GM12878 (cell line): ENCODE data around the gene ST8SIA3. TPM values are rescaled to one million over a fixed set of nuclear protein-coding genes. Genes with fewer than 3 reads are reported as not detected.

Experiments used
- ATAC-seq: fragments of 200-7000 bp; cut with Tn5 transposase; 3 replicates; pipeline ENCODE4 v1.9.1; 2020; ENCODE audit warnings: mild to moderate bottlenecking, moderate library complexity
- Bru-seq: library from RNA; stranded (reverse); fragments of 400-500 nt; gene quantifications from one replicate; lab custom pipeline; 2021; lab: Mats Ljungman, UMichigan
- BruChase-seq, 2 experiments: library from RNA; stranded (reverse); fragments of 400-500 nt; gene quantifications; one replicate each; lab custom pipeline; 2021; lab: Mats Ljungman, UMichigan
- BruUV-seq: library from RNA; stranded (reverse); fragments of 400-500 nt; replicated peaks from 2 replicates; lab custom pipeline; 2021; lab: Mats Ljungman, UMichigan
- CTCF ChIA-PET: fragments of 300-600 bp; sonication (Branson Sonifier 250); formaldehyde crosslinking; extraction: SDS; loops from one replicate; lab custom pipeline; 2021; ENCODE audit warnings: inconsistent platforms; lab: Yijun Ruan, JAX
- POLR2A ChIA-PET: fragments of 350-600 bp; formaldehyde crosslinking; extraction: SDS; loops from one replicate; lab custom pipeline; 2021; ENCODE audit warnings: inconsistent platforms; lab: Charles Lee
- RAD21 ChIA-PET: fragments of 300-600 bp; sonication (Branson Sonifier 250); formaldehyde crosslinking; loops from one replicate; lab custom pipeline; 2023; ENCODE audit warnings: antibody characterized with exemption; ENCODE audit not compliant: unreplicated experiment; lab: Charles Lee
- SMC1A ChIA-PET: fragments of 300-600 bp; sonication (Branson Sonifier 250); formaldehyde crosslinking; loops from one replicate; lab custom pipeline; 2023; ENCODE audit not compliant: unreplicated experiment, uncharacterized antibody; lab: Charles Lee
- DNase-seq: peaks from one replicate; pipeline ENCODE4 v3.0.0-alpha.2; 2011; ENCODE audit warnings: low read depth, low spot score
- FAIRE-seq: peaks from 3 replicates; lab custom pipeline; 2011; peaks lifted over from hg19 to GRCh38; lab: Jason Lieb, UNC
- H2AFZ ChIP-seq: 2 replicates; pipeline ENCODE4 v1.6.0; 2011; ENCODE audit warnings: low read depth, low read length, control low read depth; ENCODE audit not compliant: control insufficient read depth
- H3K27ac ChIP-seq: 2 replicates; pipeline ENCODE4 v1.5.1; 2011; ENCODE audit warnings: control low read depth; ENCODE audit not compliant: control insufficient read depth, insufficient read depth
- H3K27me3 ChIP-seq, 2 experiments: replicated peaks in 1 of 2; 2 replicates each; pipeline versions ENCODE4 v1.6.0 to v1.6.1; 2011; ENCODE audit warnings: low read length in 1 of 2; ENCODE audit not compliant: control insufficient read depth in 2 of 2, insufficient read depth in 2 of 2
- H3K36me3 ChIP-seq, 2 experiments: 2 replicates each; pipeline ENCODE4 v1.5.1; 2011; ENCODE audit warnings: low read length in 1 of 2; ENCODE audit not compliant: control insufficient read depth in 2 of 2, insufficient read depth in 2 of 2
- H3K4me1 ChIP-seq: 2 replicates; pipeline ENCODE4 v1.6.1; 2011; ENCODE audit warnings: mild to moderate bottlenecking, low read length, moderate library complexity, mixed read lengths; ENCODE audit not compliant: control insufficient read depth, insufficient read depth
- H3K4me2 ChIP-seq: 2 replicates; pipeline ENCODE4 v1.6.0; 2011; ENCODE audit warnings: control low read depth; ENCODE audit not compliant: control insufficient read depth, insufficient read depth
- H3K4me3 ChIP-seq: fragments of 200-600 bp; sonication (generic); 2 replicates; pipeline ENCODE4 v1.5.1; 2016
- H3K79me2 ChIP-seq: 2 replicates; pipeline ENCODE4 v1.6.0; 2011; ENCODE audit warnings: low read length; ENCODE audit not compliant: control insufficient read depth, insufficient read depth
- H3K9ac ChIP-seq: 2 replicates; pipeline ENCODE4 v1.8.0; 2011; ENCODE audit warnings: low read length, control low read depth, mixed read lengths; ENCODE audit not compliant: control insufficient read depth, insufficient read depth
- H3K9me3 ChIP-seq: replicated peaks from 3 replicates; pipeline ENCODE4 v1.5.1; 2011; ENCODE audit warnings: mild to moderate bottlenecking, low read length; ENCODE audit not compliant: control insufficient read depth, insufficient read depth
- H4K20me1 ChIP-seq: 2 replicates; pipeline ENCODE4 v1.6.0; 2011; ENCODE audit not compliant: control insufficient read depth, insufficient read depth
- HDAC2 ChIP-seq: fragments of 200-600 bp; sonication (generic); IDR thresholded peaks from 2 replicates; pipeline ENCODE4 v1.6.1; 2017
- IKZF2 ChIP-seq, 2 experiments: fragments of 450-650 bp; IDR thresholded peaks; 2 replicates each; pipeline ENCODE4 v1.6.1; 2017; ENCODE audit warnings: mild to moderate bottlenecking in 2 of 2, moderate library complexity in 2 of 2
- RB1 ChIP-seq: fragments of 450-650 bp; formaldehyde crosslinking; IDR thresholded peaks from 2 replicates; pipeline ENCODE4 v1.6.1; 2017; ENCODE audit warnings: mild to moderate bottlenecking, borderline replicate concordance
- WGBS: methylation state at CpG from one replicate; pipeline ENCODE4 v1.1.6; 2016; ENCODE audit warnings: low lambda C conversion rate; ENCODE audit not compliant: insufficient replicate concordance, insufficient coverage; ENCODE audit errors: missing lambda C conversion rate; 5-methylcytosine and 5-hydroxymethylcytosine counted together
- in situ Hi-C: fragments of 300-500 bp; cut with MboI; formaldehyde crosslinking; loops from 9 replicates; pipeline ENCODE4 v1.14.3; 2018; ENCODE audit warnings: mixed read lengths
- intact Hi-C: fragments of 100-400 bp; cut with micrococcal nuclease; formaldehyde crosslinking; loops from one replicate; pipeline ENCODE4 v1.14.2; 2022; ENCODE audit not compliant: unreplicated experiment
- long read RNA-seq, 2 experiments: library from polyadenylated mRNA; unstranded; transcript quantifications; one replicate each; pipeline ENCODE4 v2.0.0, GENCODE V29; 2019 to 2020
- polyA minus RNA-seq, 3 experiments: library from RNA; depleted of rRNA, polyadenylated mRNA; stranded (reverse); fragments of >200 nt; gene quantifications; 2 replicates each; pipeline ENCODE4 v1.2.3, GENCODE V29; 2011
- polyA plus RNA-seq, 11 experiments: library from polyadenylated mRNA; depleted of rRNA in 4 of 11; unstranded in 6 of 11; stranded (reverse) in 5 of 11; fragments of >200 nt; fragmentation: Nextera tagmentation in 4 of 11; fragmentation: Illumina TruSeq in 1 of 11; extraction: Ambion mirVana in 4 of 11; extraction: Trizol in 1 of 11; gene quantifications; 1 replicate in 1 of 11; 2 replicates in 10 of 11; pipeline versions ENCODE4 v1.2.1 to v1.2.3, GENCODE V29; 2011 to 2016; ENCODE audit warnings: inconsistent platforms in 2 of 11, missing spikeins in 2 of 11, low read depth in 1 of 11
- total RNA-seq, 4 experiments: library from RNA; depleted of rRNA in 3 of 4; stranded (reverse); fragments of >200 nt in 3 of 4; fragmentation: Illumina TruSeq in 1 of 4; extraction: Trizol in 1 of 4; gene quantifications; 2 replicates each; pipeline versions ENCODE4 v1.2.1 to v1.2.3, GENCODE V29; 2013 to 2021

ST8SIA3 gene, protein sequence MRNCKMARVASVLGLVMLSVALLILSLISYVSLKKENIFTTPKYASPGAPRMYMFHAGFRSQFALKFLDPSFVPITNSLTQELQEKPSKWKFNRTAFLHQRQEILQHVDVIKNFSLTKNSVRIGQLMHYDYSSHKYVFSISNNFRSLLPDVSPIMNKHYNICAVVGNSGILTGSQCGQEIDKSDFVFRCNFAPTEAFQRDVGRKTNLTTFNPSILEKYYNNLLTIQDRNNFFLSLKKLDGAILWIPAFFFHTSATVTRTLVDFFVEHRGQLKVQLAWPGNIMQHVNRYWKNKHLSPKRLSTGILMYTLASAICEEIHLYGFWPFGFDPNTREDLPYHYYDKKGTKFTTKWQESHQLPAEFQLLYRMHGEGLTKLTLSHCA
- not detected in 2 replicates for total RNA-seq (2013; cell fraction: nucleolus; rRNA removed)
- total RNA-seq (2014; rRNA removed) = under 0.01 TPM in 1 of 2 replicates, not detected in the other
- not detected in 2 replicates for total RNA-seq (2014; rRNA removed; fragmentation: Illumina TruSeq; extraction: Trizol)
- not detected in 2 replicates for total RNA-seq (2021)
- not detected for polyA plus RNA-seq (2011; ENCODE audit: low read depth)
- polyA plus RNA-seq (2011; rRNA removed) = not detected in 2 replicates
- not detected in 2 replicates for polyA plus RNA-seq (2011; cell fraction: cytosol; rRNA removed)
- polyA plus RNA-seq (2011; cell fraction: nucleus; rRNA removed) = not detected in 2 replicates
- polyA plus RNA-seq (2012) = not detected in 2 replicates
- not detected in 2 replicates for polyA plus RNA-seq (2014; fragmentation: Illumina TruSeq; extraction: Trizol)
- polyA plus RNA-seq (2014; fragmentation: Nextera tagmentation; extraction: Ambion mirVana) = not detected
- not detected in 2 replicates for polyA plus RNA-seq (2014; rRNA removed)
- not detected for polyA plus RNA-seq (2016; fragmentation: Nextera tagmentation; extraction: Ambion mirVana)
- polyA minus RNA-seq (2011; rRNA and poly(A)+ RNA removed) = not detected in 2 replicates
- polyA minus RNA-seq (2011; cell fraction: cytosol; rRNA and poly(A)+ RNA removed) = not detected in 2 replicates
- not detected in 2 replicates for polyA minus RNA-seq (2011; cell fraction: nucleus; rRNA and poly(A)+ RNA removed)
- Bru-seq, nascent RNA = not detected
- BruChase-seq, experiment 1, labeled RNA remaining after a 6-hour chase = percentile 6 among the genes with signal in this experiment
- not detected for BruChase-seq, experiment 2, labeled RNA remaining after a 2-hour chase
- long read RNA-seq, experiment 1 = 0 reads
- long read RNA-seq, experiment 2 = 0 reads

DNA sequence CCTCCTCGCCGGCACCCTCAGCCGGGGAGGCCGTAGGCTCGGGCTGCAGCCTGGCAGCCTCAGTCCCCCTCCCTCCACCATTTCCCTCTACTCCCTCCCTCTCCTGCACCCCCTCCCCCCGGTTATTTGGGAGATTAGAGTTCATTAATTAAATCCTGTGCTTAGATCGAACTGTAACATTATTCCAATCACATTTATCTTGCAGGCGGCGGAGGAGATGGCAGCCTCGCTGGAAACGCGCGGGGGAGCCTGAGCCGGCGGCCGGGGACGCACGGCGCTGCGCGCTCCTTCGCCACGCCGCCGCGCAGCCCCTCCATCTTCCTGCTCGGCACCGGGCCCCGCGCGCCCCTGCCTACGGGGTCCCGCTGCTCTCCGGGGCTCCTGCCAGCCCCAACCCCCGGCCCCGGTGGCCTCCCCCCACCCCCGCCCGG, at the start of gene ST8SIA3:
ST8SIA3 (plus strand) TSS at position 287 of the 431 bp plus-strand sequence. CDS start 290 bp downstream, outside the sequence.
- intact Hi-C loops (no loop called here), in situ Hi-C loops (no loop called here)
- H3K9ac ChIP-seq = no peak within 1 kb of the TSS
- no peak within 1 kb of the TSS for H3K4me2 ChIP-seq
- WGBS = 41% methylated on average over 26 of the region's 38 CpGs
- H4K20me1 ChIP-seq = no peaks in the 10 kb centered on the region
- ATAC-seq (no peak), FAIRE-seq (no peak), DNase-seq (no peak)
- ChIA-PET CTCF (no interaction called here), SMC1A (no interaction called here), RAD21 (no interaction called here), POLR2A (no interaction called here)
- H3K9me3 ChIP-seq = no peaks in the 10 kb centered on the region; the same call in 1 of the 3 replicates
- no peaks in the 10 kb centered on the region for H3K36me3 ChIP-seq
- H3K27me3 ChIP-seq = peaks cover 2 to 7% of the 10 kb centered on the region in 2 experiments
- TF ChIP-seq HDAC2 = no peak
- BruUV-seq = no TSS peak
- no peak within 1 kb of the TSS for H3K4me3 ChIP-seq
- no peaks in the 10 kb centered on the region for H3K79me2 ChIP-seq
- no peak within 1 kb of the TSS for H3K27ac ChIP-seq
- no peaks in the 10 kb centered on the region for H3K4me1 ChIP-seq
- H2AFZ ChIP-seq = no peak within 1 kb of the TSS

DNA sequence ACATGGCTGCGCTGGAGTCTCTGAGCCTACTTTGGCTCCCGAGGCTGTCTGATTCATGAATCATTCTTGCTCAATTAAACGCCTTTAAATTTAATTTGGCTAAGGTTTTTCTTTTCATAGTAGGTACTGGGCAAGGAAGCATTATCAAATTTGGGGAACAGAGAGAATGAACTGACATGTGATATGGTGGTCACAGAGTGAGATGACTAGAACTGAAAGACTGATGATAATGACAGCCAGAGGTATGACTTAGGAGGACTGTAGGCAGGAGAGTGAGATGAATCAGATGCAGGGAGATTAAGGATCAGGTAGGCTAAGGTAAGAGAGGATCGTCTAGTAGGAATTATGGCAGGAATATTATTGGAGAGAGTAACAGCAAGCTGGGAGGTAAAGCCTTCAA, 40.9 kb upstream of the ST8SIA3 start:
- CTCF ChIA-PET = no interaction called here
- H4K20me1 ChIP-seq = no peaks in the 10 kb centered on the region
- intact Hi-C loops = no loop called here

More for the DNA sequence above, 40.9 kb upstream of the ST8SIA3 start:
- no peaks in the 10 kb centered on the region for H3K79me2 ChIP-seq
- no peaks in the 10 kb centered on the region for H3K4me1 ChIP-seq
- H3K4me3 ChIP-seq = no peak overlapping the region
- no peaks in the 10 kb centered on the region for H3K27me3 ChIP-seq
- H3K36me3 ChIP-seq = no peaks in the 10 kb centered on the region
- RAD21 ChIA-PET = no interaction called here
- no peak overlapping the region for H2AFZ ChIP-seq
- no peak overlapping the region for H3K4me2 ChIP-seq
- H3K9ac ChIP-seq = no peak overlapping the region
- POLR2A ChIA-PET = no interaction called here
- 23% methylated on average over 4 of the region's 4 CpGs for WGBS
- H3K27ac ChIP-seq = no peak overlapping the region
- peak; percentile 75 for ATAC-seq
- TF ChIP-seq IKZF2 (IDR thresholded peaks at IDR 0.05) (0 out of 4 replicates have a peak, but pooled peaks of 1 of the 2 experiments have one; percentile 21), RB1 (no peak)
- TF ChIP-seq, all 136 proteins: peak for 1
- FAIRE-seq (no peak), DNase-seq (no peak)
- in situ Hi-C loops = no loop called here
- SMC1A ChIA-PET = no interaction called here
- BruUV-seq = no TSS peak
- H3K9me3 ChIP-seq = no peaks in the 10 kb centered on the region
